Endometrium (tissue), 2 donors: Measurements from ENCODE around the gene NF1.
"Not testable (repeated sequence)": the region's sequence is repeated elsewhere in the genome, so short reads cannot be mapped to it uniquely, and the experiment has no call there.

Experiments used
- FAIRE-seq: peaks from 2 replicates; lab custom pipeline; 2012; peaks lifted over from hg19 to GRCh38; lab: Jason Lieb, UNC
- donor health status: control.
- donor health status: control.

Gene NF1

GRCh38 chr17:31308372-31309334 is 213.9 kb downstream of the NF1 start:
- FAIRE-seq, result no peak

GRCh38 chr17:31309556-31309955 is 214.8 kb downstream of the NF1 start:
- FAIRE-seq, result no peak

GRCh38 chr17:31310260-31310659 is 215.5 kb downstream of the NF1 start:
- FAIRE-seq, result no peak

- FAIRE-seq, result no peak
These were observed 216.1 kb downstream of the NF1 start for GRCh38 chr17:31310886-31311285.

- FAIRE-seq, result no peak
These were observed 216.7 kb downstream of the NF1 start for GRCh38 chr17:31311526-31311925.

- not testable (repeated sequence) for FAIRE-seq
These were observed 217.4 kb downstream of the NF1 start for GRCh38 chr17:31312223-31312622.

- no peak for FAIRE-seq
These were observed 219.4 kb downstream of the NF1 start, which contains the start of gene EVI2B for GRCh38 chr17:31313982-31314781. Gene EVI2B, minus strand, starts transcription at chr17:31314054. Its CDS starts 8,445 bp downstream, at chr17:31305609.

- FAIRE-seq, result no peak
These were observed 220.0 kb downstream of the NF1 start for GRCh38 chr17:31314782-31315100.

GRCh38 chr17:31318298-31318801 is 223.6 kb downstream of the NF1 start:
- FAIRE-seq, result no peak

- no peak for FAIRE-seq
These were observed 224.3 kb downstream of the NF1 start for GRCh38 chr17:31318851-31319661.

GRCh38 chr17:31320241-31320640 is 225.5 kb downstream of the NF1 start:
- FAIRE-seq, result no peak

GRCh38 chr17:31320791-31321190 is 226.0 kb downstream of the NF1 start:
- FAIRE-seq, result no peak

- no peak for FAIRE-seq
These were observed 226.7 kb downstream of the NF1 start, which contains the start of gene EVI2A for GRCh38 chr17:31321481-31321880. Gene EVI2A, minus strand, starts transcription at chr17:31321622. Its CDS starts 2,609 bp downstream, at chr17:31319013.

- no peak for FAIRE-seq
These were observed 227.2 kb downstream of the NF1 start for GRCh38 chr17:31321966-31322365.

- FAIRE-seq, result no peak
These were observed 228.8 kb downstream of the NF1 start for GRCh38 chr17:31323551-31323950.

- no peak for FAIRE-seq
These were observed 232.9 kb downstream of the NF1 start for GRCh38 chr17:31327534-31328159.

- FAIRE-seq, result no peak
These were observed 233.4 kb downstream of the NF1 start for GRCh38 chr17:31328160-31328535.

- no peak for FAIRE-seq
These were observed 234.4 kb downstream of the NF1 start for GRCh38 chr17:31329221-31329620.

GRCh38 chr17:31339906-31340661 is 245.3 kb downstream of the NF1 start:
- FAIRE-seq, result no peak

GRCh38 chr17:31345191-31345747 is 250.5 kb downstream of the NF1 start:
- FAIRE-seq, result not testable (repeated sequence)
